ENCODE results near the gene MORN1.

The MORN1 gene

GRCh38 chr1:2389644-2390043, 1.7 kb downstream of the MORN1 start:
- DNase-seq, result no peak
- Histone ChIP-seq H3K27me3 (no peaks in the 10 kb centered on the region), H3K4me1 (no peaks in the 10 kb centered on the region), H3K4me3 (ENCODE audit: low read depth, low read length) (no peak overlapping the region), H3K36me3 (no peaks in the 10 kb centered on the region; the same call in 1 of the 2 replicates), H3K9me3 (no peaks in the 10 kb centered on the region)
- no peak for TF ChIP-seq CTCF (IDR thresholded peaks at IDR 0.05; ENCODE audit: low read depth, low read length)

- H3K27me3 ChIP-seq, result no peaks in the 10 kb centered on the region
- TF ChIP-seq CTCF (IDR thresholded peaks at IDR 0.05; ENCODE audit: low read depth, low read length), result no peak
- no peak overlapping the region for H3K4me3 ChIP-seq (ENCODE audit: low read depth, low read length)
- DNase-seq, result no peak
- no peaks in the 10 kb centered on the region; the same call in 1 of the 2 replicates for H3K36me3 ChIP-seq
- no peaks in the 10 kb centered on the region for H3K9me3 ChIP-seq
- H3K4me1 ChIP-seq, result no peaks in the 10 kb centered on the region
Observed at GRCh38 chr1:2388004-2388913, 3.1 kb downstream of the MORN1 start.

GRCh38 chr1:2386636-2387611, 4.4 kb downstream of the MORN1 start:
- Histone ChIP-seq H3K4me1 (no peaks in the 10 kb centered on the region), H3K4me3 (ENCODE audit: low read depth, low read length) (no peak overlapping the region), H3K36me3 (no peaks in the 10 kb centered on the region; the same call in 1 of the 2 replicates), H3K9me3 (no peaks in the 10 kb centered on the region), H3K27me3 (no peaks in the 10 kb centered on the region)
- TF ChIP-seq CTCF (IDR thresholded peaks at IDR 0.05; ENCODE audit: low read depth, low read length), result no peak
- no peak for DNase-seq

GRCh38 chr1:2385606-2386280, 5.6 kb downstream of the MORN1 start:
- no peak for TF ChIP-seq CTCF (IDR thresholded peaks at IDR 0.05; ENCODE audit: low read depth, low read length)
- peaks cover 6% of the 10 kb centered on the region; the same call in 1 of the 2 replicates for H3K4me1 ChIP-seq

GRCh38 chr1:2384941-2385481, 6.3 kb downstream of the MORN1 start:
- Histone ChIP-seq H3K36me3 (no peaks in the 10 kb centered on the region), H3K4me1 (peaks cover 6% of the 10 kb centered on the region; the same call in 1 of the 2 replicates), H3K4me3 (ENCODE audit: low read depth, low read length) (no peak overlapping the region), H3K9me3 (no peaks in the 10 kb centered on the region), H3K27me3 (no peaks in the 10 kb centered on the region)
- TF ChIP-seq CTCF (IDR thresholded peaks at IDR 0.05; ENCODE audit: low read depth, low read length), result no peak
- DNase-seq, result peak; percentile 51

More at GRCh38 chr1:2385606-2386280, 5.6 kb downstream of the MORN1 start:
- no peaks in the 10 kb centered on the region for H3K36me3 ChIP-seq
- no peak overlapping the region for H3K4me3 ChIP-seq (ENCODE audit: low read depth, low read length)
- no peak for DNase-seq
- H3K27me3 ChIP-seq, result no peaks in the 10 kb centered on the region
- no peaks in the 10 kb centered on the region for H3K9me3 ChIP-seq

All from BE2C (cell line).